ENCODE results near the gene NRN1L.

GRCh38 chr16:67892375-67892774 lies 7.7 kb downstream of the NRN1L start:
- TF ChIP-seq, protein P1, sequence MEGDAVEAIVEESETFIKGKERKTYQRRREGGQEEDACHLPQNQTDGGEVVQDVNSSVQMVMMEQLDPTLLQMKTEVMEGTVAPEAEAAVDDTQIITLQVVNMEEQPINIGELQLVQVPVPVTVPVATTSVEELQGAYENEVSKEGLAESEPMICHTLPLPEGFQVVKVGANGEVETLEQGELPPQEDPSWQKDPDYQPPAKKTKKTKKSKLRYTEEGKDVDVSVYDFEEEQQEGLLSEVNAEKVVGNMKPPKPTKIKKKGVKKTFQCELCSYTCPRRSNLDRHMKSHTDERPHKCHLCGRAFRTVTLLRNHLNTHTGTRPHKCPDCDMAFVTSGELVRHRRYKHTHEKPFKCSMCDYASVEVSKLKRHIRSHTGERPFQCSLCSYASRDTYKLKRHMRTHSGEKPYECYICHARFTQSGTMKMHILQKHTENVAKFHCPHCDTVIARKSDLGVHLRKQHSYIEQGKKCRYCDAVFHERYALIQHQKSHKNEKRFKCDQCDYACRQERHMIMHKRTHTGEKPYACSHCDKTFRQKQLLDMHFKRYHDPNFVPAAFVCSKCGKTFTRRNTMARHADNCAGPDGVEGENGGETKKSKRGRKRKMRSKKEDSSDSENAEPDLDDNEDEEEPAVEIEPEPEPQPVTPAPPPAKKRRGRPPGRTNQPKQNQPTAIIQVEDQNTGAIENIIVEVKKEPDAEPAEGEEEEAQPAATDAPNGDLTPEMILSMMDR (IDR thresholded peaks at IDR 0.05) = no peak
- no peak for TF ChIP-seq EP300 (IDR thresholded peaks at IDR 0.05)
